Heart left ventricle (tissue), 13 donors: ENCODE measurements around the gene MARCHF10.

Experiments
- CTCF ChIP-seq, 12 donors: fragments of 200-600 bp; sonication (generic) in 4 of 12; IDR thresholded peaks; one replicate each; pipeline versions ENCODE4 v1.5.0 to v1.8.0; 2018 to 2022; ENCODE audit warnings: antibody characterized with exemption in 12 of 12, mild to moderate bottlenecking in 5 of 12
- POLR2A ChIP-seq, 2 donors: fragments of 450-650 bp; IDR thresholded peaks; one replicate each; pipeline ENCODE4 v1.6.1; 2017; ENCODE audit warnings: antibody characterized with exemption in 2 of 2, mild to moderate bottlenecking in 2 of 2, moderate library complexity in 2 of 2
- donor health status: ischemic (EF 13 %, LVEDD 7.1; RV severe dilation, severe dysfunction).
- donor health status: DM: no; HTN: yes; CAD: no.
- donor health status: DM: no; HTN: no; CAD: no.
- donor health status: ischemic (EF 25% LVEDD 6.9; RV normal size, moderate dysfunction).
- donor health status: ischemic (EF 25% LVEDD 5.7; RV mildly dilated, moderate dysfunction).
- donor health status: ischemic (EF 35%, LVEDD 5.7; RV mildly dilated, moderate dysfunction).
- donor health status: nonischemic (EF 11% LVEDD 7.7; RV severe dilation, severe dysfunction).
- donor health status: DM: yes; HTN: yes; CAD: no.
- donor health status: PGD.
- donor health status: ischemic (EF 29% LVEDD 5.4; RV normal size, mild dysfunction).
- donor health status: nonischemic (EF 23%, LVEDD 6.1; RV moderate dilation, normal function).

DNA sequence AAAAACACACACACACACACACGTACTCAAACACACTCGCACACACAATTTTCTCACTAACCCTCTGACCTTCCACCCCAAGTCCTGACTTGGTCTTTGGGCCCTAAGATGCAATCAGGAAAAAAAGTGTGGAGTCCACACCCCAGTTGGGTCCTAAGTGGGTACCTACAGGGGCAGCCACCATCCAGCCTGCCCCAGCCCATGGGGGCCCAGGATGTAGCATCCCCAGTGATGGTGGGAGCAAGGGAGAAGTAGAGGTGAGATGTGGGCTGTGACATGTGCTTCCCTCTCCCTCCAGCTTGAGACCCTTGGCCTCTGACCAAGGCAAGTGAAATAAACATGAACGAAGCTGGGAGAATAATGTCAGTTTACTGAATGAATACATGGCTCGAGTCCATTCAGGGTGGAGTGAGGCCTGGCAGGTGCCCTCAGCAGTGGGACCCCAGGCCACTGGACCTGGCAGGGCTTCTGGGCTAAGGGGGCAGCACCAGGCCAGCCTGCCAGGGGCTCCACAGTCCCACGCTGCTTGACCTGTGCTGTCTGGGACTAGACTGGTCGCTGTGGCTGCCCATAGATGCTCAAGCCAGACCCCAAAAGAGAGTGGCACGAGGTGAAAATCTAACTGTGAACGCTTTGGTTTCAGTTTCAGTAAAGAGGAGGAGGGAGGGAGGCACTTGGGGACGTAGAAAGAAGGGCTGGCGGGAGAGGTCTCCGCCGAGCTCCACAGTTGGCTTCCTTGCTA is 107.0 kb downstream of the MARCHF10 start:
- TF ChIP-seq POLR2A (IDR thresholded peaks at IDR 0.05) (no peak), CTCF (IDR thresholded peaks at IDR 0.05) (no peak)
